ENCODE results near the gene MACROH2A1. TPM values are rescaled to one million over a fixed set of nuclear protein-coding genes. Genes with fewer than 3 reads are reported as not detected.

MACROH2A1 gene
- total RNA-seq, 1 donor from 2014 or later, result 254 TPM

GRCh38 chr5:135441919-135442318 is 42.9 kb upstream of the MACROH2A1 start:
- H3K4me1 Mint-ChIP-seq (ENCODE audit: unreplicated experiment), result peaks cover 46% of the 10 kb centered on the region
- H3K27me3 Mint-ChIP-seq, result peaks cover 9% of the 10 kb centered on the region
- H3K27ac Mint-ChIP-seq, result no peak overlapping the region
- TF ChIP-seq CTCF (conservative IDR thresholded peaks at IDR 0.05), result no peak
- peak; percentile 49 for DNase-seq (ENCODE audit: extremely low spot score, unreplicated experiment)
- no peak overlapping the region for H3K4me3 Mint-ChIP-seq
- H3K9me3 Mint-ChIP-seq, result no peaks in the 10 kb centered on the region
- H3K36me3 Mint-ChIP-seq, result peaks cover 4% of the 10 kb centered on the region

- Mint-ChIP-seq H3K27me3 (peaks cover 9% of the 10 kb centered on the region), H3K4me3 (peak overlapping the region; percentile 18), H3K36me3 (peaks cover 4% of the 10 kb centered on the region), H3K4me1 (ENCODE audit: unreplicated experiment) (peaks cover 49% of the 10 kb centered on the region), H3K27ac (no peak overlapping the region), H3K9me3 (no peaks in the 10 kb centered on the region)
- no peak for TF ChIP-seq CTCF (conservative IDR thresholded peaks at IDR 0.05)
- DNase-seq (ENCODE audit: extremely low spot score, unreplicated experiment), result peak; percentile 39
These were observed 42.4 kb upstream of the MACROH2A1 start for GRCh38 chr5:135441350-135441831.

GRCh38 chr5:135440916-135441315 is 41.9 kb upstream of the MACROH2A1 start:
- Mint-ChIP-seq H3K4me3 (peak overlapping the region; percentile 18), H3K4me1 (ENCODE audit: unreplicated experiment) (peaks cover 48% of the 10 kb centered on the region), H3K9me3 (no peaks in the 10 kb centered on the region), H3K27me3 (peaks cover 9% of the 10 kb centered on the region), H3K27ac (no peak overlapping the region), H3K36me3 (peaks cover 4% of the 10 kb centered on the region)
- DNase-seq (ENCODE audit: extremely low spot score, unreplicated experiment), result peak; percentile 36
- no peak for TF ChIP-seq CTCF (conservative IDR thresholded peaks at IDR 0.05)

- H3K9me3 Mint-ChIP-seq, result no peaks in the 10 kb centered on the region
- H3K27ac Mint-ChIP-seq, result no peak overlapping the region
- no peak overlapping the region for H3K4me3 Mint-ChIP-seq
- peaks cover 4% of the 10 kb centered on the region for H3K36me3 Mint-ChIP-seq
- peaks cover 13% of the 10 kb centered on the region for H3K27me3 Mint-ChIP-seq
- no peak for TF ChIP-seq CTCF (conservative IDR thresholded peaks at IDR 0.05)
- H3K4me1 Mint-ChIP-seq (ENCODE audit: unreplicated experiment), result peaks cover 51% of the 10 kb centered on the region
- DNase-seq (ENCODE audit: extremely low spot score, unreplicated experiment), result peak; percentile 61
These were observed 40.5 kb upstream of the MACROH2A1 start for GRCh38 chr5:135439231-135440205.

- DNase-seq (ENCODE audit: extremely low spot score, unreplicated experiment), result peak; percentile 48
- no peak overlapping the region for H3K27ac Mint-ChIP-seq
- peaks cover 4% of the 10 kb centered on the region for H3K36me3 Mint-ChIP-seq
- H3K4me3 Mint-ChIP-seq, result no peak overlapping the region
- TF ChIP-seq CTCF (conservative IDR thresholded peaks at IDR 0.05), result no peak
- H3K4me1 Mint-ChIP-seq (ENCODE audit: unreplicated experiment), result peaks cover 48% of the 10 kb centered on the region
- H3K27me3 Mint-ChIP-seq, result peaks cover 8% of the 10 kb centered on the region
- no peaks in the 10 kb centered on the region for H3K9me3 Mint-ChIP-seq
These were observed 39.7 kb upstream of the MACROH2A1 start for GRCh38 chr5:135438636-135439221.
